ENCODE data around the gene MCM9.

Gene MCM9

GRCh38 chr6:118903691-118904090, 31.3 kb downstream of the MCM9 start:
- Histone ChIP-seq H3K9ac (ENCODE audit: low read length) (no peak overlapping the region), H3K9me3 (ENCODE audit: control insufficient read depth, low read length) (no peaks in the 10 kb centered on the region), H3K4me3 (ENCODE audit: low read length) (no peak overlapping the region), H3K27me3 (replicated peaks; ENCODE audit: control insufficient read depth, insufficient read depth, low read length) (no peaks in the 10 kb centered on the region), H3K4me1 (ENCODE audit: control insufficient read depth, insufficient read depth, low read length) (peaks cover 30% of the 10 kb centered on the region), H3K36me3 (ENCODE audit: control insufficient read depth, insufficient read depth, low read length, severe bottlenecking) (peaks cover 51% of the 10 kb centered on the region)
- DNase-seq (ENCODE audit: low read depth), result no peak

DNA sequence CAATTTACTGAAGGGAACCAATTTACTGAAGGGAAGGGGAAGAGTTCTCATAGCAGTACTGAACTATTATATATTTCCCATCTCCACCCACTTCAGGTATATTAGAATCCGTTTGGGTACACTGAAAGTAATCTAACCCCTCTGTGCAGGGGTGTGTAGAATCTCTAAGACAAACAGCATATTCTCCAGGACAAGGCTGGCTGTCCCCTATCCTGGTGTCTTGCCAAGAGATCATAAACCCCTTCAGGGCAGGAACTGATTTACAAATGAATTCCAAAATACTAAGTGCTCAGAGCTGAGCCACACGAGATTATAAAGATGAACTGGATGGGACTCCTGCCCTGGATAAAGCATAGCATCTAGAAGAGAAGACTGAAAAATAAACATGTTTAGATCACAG, 31.8 kb downstream of the MCM9 start:
- no peak overlapping the region for H3K9ac ChIP-seq (ENCODE audit: low read length)
- peaks cover 46% of the 10 kb centered on the region for H3K36me3 ChIP-seq (ENCODE audit: control insufficient read depth, insufficient read depth, low read length, severe bottlenecking)
- H3K4me1 ChIP-seq (ENCODE audit: control insufficient read depth, insufficient read depth, low read length), result peaks cover 26% of the 10 kb centered on the region
- H3K9me3 ChIP-seq (ENCODE audit: control insufficient read depth, low read length), result no peaks in the 10 kb centered on the region
- no peaks in the 10 kb centered on the region for H3K27me3 ChIP-seq (replicated peaks; ENCODE audit: control insufficient read depth, insufficient read depth, low read length)
- peak; percentile 12 for DNase-seq (ENCODE audit: low read depth)
- no peak overlapping the region for H3K4me3 ChIP-seq (ENCODE audit: low read length)

DNA sequence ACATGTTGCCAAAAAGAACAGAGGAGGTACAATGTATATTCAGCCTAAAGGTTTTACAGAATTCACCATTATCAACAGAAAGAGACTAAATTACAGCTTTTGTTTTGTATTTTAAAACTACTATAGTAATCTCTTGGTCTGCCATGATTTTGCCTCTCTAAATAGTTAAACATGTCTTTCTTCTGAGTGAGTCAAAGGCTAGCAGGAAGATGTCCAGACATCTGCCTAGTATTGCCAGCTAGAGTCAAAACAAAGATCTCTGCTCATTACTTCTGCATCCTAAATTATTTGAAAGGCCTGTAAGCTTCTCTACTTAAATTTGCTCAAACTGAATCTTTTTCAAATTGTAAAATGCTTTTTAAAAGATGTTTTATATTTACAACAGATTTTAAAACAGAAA, 32.2 kb downstream of the MCM9 start:
- peaks cover 42% of the 10 kb centered on the region for H3K36me3 ChIP-seq (ENCODE audit: control insufficient read depth, insufficient read depth, low read length, severe bottlenecking)

GRCh38 chr6:118899948-118900347, 35.0 kb downstream of the MCM9 start:
- H3K36me3 ChIP-seq (ENCODE audit: control insufficient read depth, insufficient read depth, low read length, severe bottlenecking), result peaks cover 22% of the 10 kb centered on the region

More for the DNA sequence above, 32.2 kb downstream of the MCM9 start:
- H3K9me3 ChIP-seq (ENCODE audit: control insufficient read depth, low read length), result no peaks in the 10 kb centered on the region
- H3K4me1 ChIP-seq (ENCODE audit: control insufficient read depth, insufficient read depth, low read length), result peaks cover 26% of the 10 kb centered on the region
- no peak overlapping the region for H3K9ac ChIP-seq (ENCODE audit: low read length)
- peak; percentile 45 for DNase-seq (ENCODE audit: low read depth)
- no peak overlapping the region for H3K4me3 ChIP-seq (ENCODE audit: low read length)
- H3K27me3 ChIP-seq (replicated peaks; ENCODE audit: control insufficient read depth, insufficient read depth, low read length), result no peaks in the 10 kb centered on the region

GRCh38 chr6:118897386-118897785, 37.6 kb downstream of the MCM9 start:
- H3K4me3 ChIP-seq (ENCODE audit: low read length), result no peak overlapping the region
- H3K27me3 ChIP-seq (replicated peaks; ENCODE audit: control insufficient read depth, insufficient read depth, low read length), result no peaks in the 10 kb centered on the region
- H3K36me3 ChIP-seq (ENCODE audit: control insufficient read depth, insufficient read depth, low read length, severe bottlenecking), result peaks cover 14% of the 10 kb centered on the region
- peaks cover 28% of the 10 kb centered on the region for H3K4me1 ChIP-seq (ENCODE audit: control insufficient read depth, insufficient read depth, low read length)
- H3K9ac ChIP-seq (ENCODE audit: low read length), result no peak overlapping the region
- no peak for DNase-seq (ENCODE audit: low read depth)
- H3K9me3 ChIP-seq (ENCODE audit: control insufficient read depth, low read length), result no peaks in the 10 kb centered on the region

More at GRCh38 chr6:118899948-118900347, 35.0 kb downstream of the MCM9 start:
- H3K4me3 ChIP-seq (ENCODE audit: low read length), result no peak overlapping the region
- no peak for DNase-seq (ENCODE audit: low read depth)
- no peaks in the 10 kb centered on the region for H3K27me3 ChIP-seq (replicated peaks; ENCODE audit: control insufficient read depth, insufficient read depth, low read length)
- no peak overlapping the region for H3K9ac ChIP-seq (ENCODE audit: low read length)
- H3K9me3 ChIP-seq (ENCODE audit: control insufficient read depth, low read length), result no peaks in the 10 kb centered on the region
- peaks cover 34% of the 10 kb centered on the region for H3K4me1 ChIP-seq (ENCODE audit: control insufficient read depth, insufficient read depth, low read length)

DNA sequence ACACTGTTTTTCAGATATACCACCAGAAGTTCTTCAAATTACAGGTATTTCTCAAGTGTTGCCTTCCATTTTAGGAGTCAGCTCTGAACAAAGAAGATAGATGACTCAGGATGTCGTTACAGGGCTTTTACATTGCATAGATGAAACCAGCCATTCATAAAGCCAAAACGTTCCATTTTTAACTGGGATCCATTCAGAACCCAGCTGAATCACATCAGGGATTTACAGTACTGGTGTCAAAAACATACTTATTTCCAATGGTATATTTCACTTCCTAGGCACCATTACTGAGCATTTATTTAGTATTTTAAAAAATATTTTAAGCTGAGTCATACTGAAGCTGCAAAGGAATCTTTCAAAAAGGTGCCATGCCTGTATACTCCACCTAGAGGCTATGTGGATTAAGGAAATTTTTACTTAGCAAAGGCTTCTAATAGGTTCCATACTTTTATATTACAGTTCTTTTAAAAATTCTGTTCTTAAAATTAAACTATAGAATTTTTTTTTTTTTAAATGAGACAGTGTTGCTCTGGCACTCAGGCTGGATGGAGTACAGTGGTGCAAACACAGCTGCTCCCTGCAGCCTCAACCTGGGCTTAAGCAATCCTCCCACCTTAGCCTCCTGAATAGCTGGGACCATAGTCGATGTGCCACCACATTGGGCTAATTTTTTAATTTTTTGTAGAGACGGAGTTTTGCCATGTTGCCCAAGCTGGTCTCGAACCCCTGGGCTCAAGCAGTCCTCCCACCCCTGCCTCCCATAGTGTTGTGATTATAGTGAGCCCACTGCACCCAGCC, 38.4 kb downstream of the MCM9 start:
- peak; percentile 65 for DNase-seq (ENCODE audit: low read depth)
- Histone ChIP-seq H3K9me3 (ENCODE audit: control insufficient read depth, low read length) (no peaks in the 10 kb centered on the region), H3K36me3 (ENCODE audit: control insufficient read depth, insufficient read depth, low read length, severe bottlenecking) (peaks cover 14% of the 10 kb centered on the region), H3K4me1 (ENCODE audit: control insufficient read depth, insufficient read depth, low read length) (peaks cover 35% of the 10 kb centered on the region), H3K4me3 (ENCODE audit: low read length) (peak overlapping the region; percentile 97), H3K27me3 (replicated peaks; ENCODE audit: control insufficient read depth, insufficient read depth, low read length) (no peaks in the 10 kb centered on the region), H3K9ac (ENCODE audit: low read length) (peak overlapping the region; percentile 30)

- no peak for DNase-seq (ENCODE audit: low read depth)
- peak overlapping the region; percentile 96 for H3K9ac ChIP-seq (ENCODE audit: low read length)
Measured at GRCh38 chr6:118895859-118896258, 39.1 kb downstream of the MCM9 start.

GRCh38 chr6:118895261-118895560, 39.7 kb downstream of the MCM9 start:
- no peaks in the 10 kb centered on the region for H3K9me3 ChIP-seq (ENCODE audit: control insufficient read depth, low read length)
- H3K36me3 ChIP-seq (ENCODE audit: control insufficient read depth, insufficient read depth, low read length, severe bottlenecking), result peaks cover 14% of the 10 kb centered on the region
- peak overlapping the region; percentile 96 for H3K9ac ChIP-seq (ENCODE audit: low read length)
- peak overlapping the region; percentile 97 for H3K4me3 ChIP-seq (ENCODE audit: low read length)
- DNase-seq (ENCODE audit: low read depth), result no peak
- H3K27me3 ChIP-seq (replicated peaks; ENCODE audit: control insufficient read depth, insufficient read depth, low read length), result no peaks in the 10 kb centered on the region
- peaks cover 26% of the 10 kb centered on the region for H3K4me1 ChIP-seq (ENCODE audit: control insufficient read depth, insufficient read depth, low read length)

More at GRCh38 chr6:118895859-118896258, 39.1 kb downstream of the MCM9 start:
- Histone ChIP-seq H3K4me1 (ENCODE audit: control insufficient read depth, insufficient read depth, low read length) (peaks cover 32% of the 10 kb centered on the region), H3K4me3 (ENCODE audit: low read length) (peak overlapping the region; percentile 97), H3K27me3 (replicated peaks; ENCODE audit: control insufficient read depth, insufficient read depth, low read length) (no peaks in the 10 kb centered on the region), H3K36me3 (ENCODE audit: control insufficient read depth, insufficient read depth, low read length, severe bottlenecking) (peaks cover 14% of the 10 kb centered on the region), H3K9me3 (ENCODE audit: control insufficient read depth, low read length) (no peaks in the 10 kb centered on the region)

GRCh38 chr6:118894425-118895260, 40.3 kb downstream of the MCM9 start:
- Histone ChIP-seq H3K4me1 (ENCODE audit: control insufficient read depth, insufficient read depth, low read length) (peaks cover 21% of the 10 kb centered on the region), H3K9ac (ENCODE audit: low read length) (peak overlapping the region; percentile 96)
- peak; percentile 86 for DNase-seq (ENCODE audit: low read depth)

GRCh38 chr6:118893807-118894424, 41.0 kb downstream of the MCM9 start, which contains the start of gene ASF1A:
Gene ASF1A (plus strand): TSS chr6:118894152. CDS start chr6:118894414, 262 bp downstream.
- Histone ChIP-seq H3K27me3 (replicated peaks; ENCODE audit: control insufficient read depth, insufficient read depth, low read length) (no peaks in the 10 kb centered on the region), H3K4me1 (ENCODE audit: control insufficient read depth, insufficient read depth, low read length) (peaks cover 20% of the 10 kb centered on the region), H3K9me3 (ENCODE audit: control insufficient read depth, low read length) (no peaks in the 10 kb centered on the region), H3K4me3 (ENCODE audit: low read length) (peak within 1 kb of the TSS; percentile 97), H3K9ac (ENCODE audit: low read length) (peak within 1 kb of the TSS; percentile 98), H3K36me3 (ENCODE audit: control insufficient read depth, insufficient read depth, low read length, severe bottlenecking) (peaks cover 2% of the 10 kb centered on the region)
- DNase-seq (ENCODE audit: low read depth), result peak; percentile 99

More at GRCh38 chr6:118894425-118895260, 40.3 kb downstream of the MCM9 start:
- Histone ChIP-seq H3K36me3 (ENCODE audit: control insufficient read depth, insufficient read depth, low read length, severe bottlenecking) (peaks cover 9% of the 10 kb centered on the region), H3K27me3 (replicated peaks; ENCODE audit: control insufficient read depth, insufficient read depth, low read length) (no peaks in the 10 kb centered on the region), H3K9me3 (ENCODE audit: control insufficient read depth, low read length) (no peaks in the 10 kb centered on the region), H3K4me3 (ENCODE audit: low read length) (peak overlapping the region; percentile 97)

All from adipocyte (in vitro differentiated cells).